GM12872 (cell line): ENCODE measurements around the gene CA10.

ENCODE experiments used
- CTCF ChIP-seq: IDR thresholded peaks from 3 replicates; pipeline ENCODE4 v1.5.1; 2011; ENCODE audit warnings: low read depth, mild to moderate bottlenecking, low read length, moderate library complexity; ENCODE audit not compliant: insufficient read depth

The CA10 gene

GRCh38 chr17:51840688-51841087, 317.8 kb downstream of the CA10 start:
- TF ChIP-seq CTCF: no peak

- no peak for TF ChIP-seq CTCF
Observed at GRCh38 chr17:51833620-51834019, 324.9 kb downstream of the CA10 start.

DNA sequence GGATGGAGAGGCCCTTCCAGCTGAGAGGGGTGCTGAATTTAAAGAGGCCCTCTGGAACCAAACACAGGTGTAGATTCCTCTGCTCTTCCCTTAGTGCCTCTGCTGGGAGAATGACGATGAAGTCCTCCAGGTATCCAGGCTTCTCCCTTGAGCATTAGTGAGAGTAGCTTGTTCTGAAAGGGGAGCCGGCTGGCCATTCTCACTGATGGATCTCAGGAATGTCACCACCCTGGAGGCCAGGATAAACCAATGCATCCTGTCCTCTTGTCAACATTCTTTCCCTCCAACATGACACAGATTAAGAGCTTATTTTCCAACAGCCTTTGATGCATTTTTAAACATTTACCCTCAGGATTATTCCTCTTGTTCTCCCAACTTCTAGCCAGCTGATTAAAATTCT, 325.5 kb downstream of the CA10 start:
- TF ChIP-seq CTCF: no peak

DNA sequence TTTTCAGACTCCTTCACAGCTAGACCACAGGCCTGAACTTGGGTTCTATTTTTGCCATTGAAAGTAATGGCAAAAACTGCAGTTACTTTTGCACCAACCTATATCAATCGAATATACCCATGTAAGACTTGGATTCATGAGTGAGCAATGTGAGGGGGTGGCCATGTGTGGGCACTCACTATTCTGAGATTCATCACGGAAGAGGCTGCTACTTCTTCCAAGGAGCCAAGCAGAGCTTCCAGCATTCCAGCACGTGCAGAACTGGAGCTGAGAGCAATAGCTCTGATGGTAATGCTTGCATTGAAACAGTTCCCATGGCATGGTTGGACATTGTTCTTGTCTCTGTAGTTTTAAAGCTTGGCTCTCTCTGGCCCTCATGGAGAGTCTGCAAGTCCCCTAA, 327.6 kb downstream of the CA10 start:
- no peak for TF ChIP-seq CTCF

- TF ChIP-seq CTCF: no peak
Observed at GRCh38 chr17:51830451-51830850, 328.1 kb downstream of the CA10 start.

DNA sequence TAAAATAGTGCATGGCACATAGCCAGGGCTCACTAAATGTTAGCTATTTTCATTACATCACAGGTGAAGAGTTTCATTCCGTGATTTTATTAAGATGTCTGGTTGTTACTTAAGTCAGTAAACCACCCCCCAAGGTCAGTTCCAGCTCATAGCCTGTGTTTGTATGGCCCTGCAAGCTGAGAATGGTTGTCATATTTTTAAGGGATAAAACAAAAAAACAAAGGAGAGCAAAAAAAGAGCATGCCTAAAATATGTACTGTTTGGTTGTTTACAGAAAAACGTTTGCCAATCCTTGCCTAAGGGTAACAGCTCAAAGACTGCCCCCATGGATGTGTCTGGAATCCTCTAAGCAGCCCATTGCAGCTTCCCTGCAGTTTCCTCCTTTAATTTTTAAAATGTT, 329.6 kb downstream of the CA10 start:
- no peak for TF ChIP-seq CTCF

GRCh38 chr17:51827140-51827539, 331.4 kb downstream of the CA10 start:
- no peak for TF ChIP-seq CTCF

DNA sequence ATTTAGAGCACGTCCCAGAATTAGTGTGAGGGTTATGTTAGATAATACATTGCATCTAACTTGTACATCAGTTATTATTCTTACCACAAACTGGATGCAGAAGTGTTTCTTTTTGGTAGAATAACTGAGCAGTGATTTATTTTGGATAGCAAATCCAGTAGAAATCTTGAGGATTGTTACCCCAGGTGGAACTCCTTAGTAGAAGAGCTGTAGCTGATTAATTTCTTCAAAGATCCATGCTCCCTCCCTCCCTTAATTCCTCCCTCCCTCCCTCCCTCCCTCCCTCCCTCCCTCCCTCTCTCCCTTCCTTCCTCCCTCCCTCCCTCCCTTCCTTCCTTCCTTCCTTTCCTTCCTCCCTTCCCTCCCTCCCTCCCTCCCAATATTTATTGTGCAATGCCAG, 337.7 kb downstream of the CA10 start:
- no peak for TF ChIP-seq CTCF
